Pancreas (tissue), 10 donors: ENCODE measurements around the gene OR1J4. TPM values are rescaled to one million over a fixed set of nuclear protein-coding genes. Genes with fewer than 3 reads are reported as not detected.

Experiments used
- ATAC-seq, 4 donors: fragments of 200-7000 bp; cut with Tn5 transposase; one replicate each; pipeline versions ENCODE4 v1.8.0 to v1.9.1; 2020; ENCODE audit warnings: mild to moderate bottlenecking in 4 of 4, moderate library complexity in 4 of 4
- DNase-seq, 6 donors: peaks; one replicate each; pipeline ENCODE4 v3.0.0-alpha.2; 2020
- FAIRE-seq: peaks from 2 replicates; lab custom pipeline; 2012; peaks lifted over from hg19 to GRCh38; lab: Jason Lieb, UNC
- H3K27ac ChIP-seq, 4 donors: fragments of 200-600 bp; sonication (generic); 1 replicate in 3 of 4; 2 replicates in 1 of 4; pipeline versions ENCODE4 v1.5.0 to v1.8.0; 2020
- H3K27me3 ChIP-seq, 4 donors: fragments of 200-600 bp; one replicate each; pipeline ENCODE4 v1.8.0; 2021
- H3K36me3 ChIP-seq, 3 donors: fragments of 200-600 bp; sonication (generic) in 1 of 3; one replicate each; pipeline versions ENCODE4 v1.5.0 to v1.8.0; 2020 to 2021
- H3K4me1 ChIP-seq, 3 donors: fragments of 200-600 bp; one replicate each; pipeline ENCODE4 v1.8.0; 2021
- H3K4me3 ChIP-seq, 4 donors: fragments of 200-600 bp; sonication (generic) in 2 of 4; one replicate each; pipeline versions ENCODE4 v1.5.0 to v1.8.0; 2020 to 2021
- H3K9me3 ChIP-seq, 4 donors: fragments of 200-600 bp; one replicate each; pipeline ENCODE4 v1.8.0; 2021
- CTCF ChIP-seq, 4 donors: fragments of 200-600 bp; sonication (generic) in 3 of 4; IDR thresholded peaks; one replicate each; pipeline versions ENCODE4 v1.5.0 to v1.8.0; 2021; ENCODE audit warnings: antibody characterized with exemption in 4 of 4
- WGBS, 2 donors: extraction: QIAGEN DNeasy Blood & Tissue Kit; methylation state at CpG; one replicate each; pipeline ENCODE4 v1.1.7; 2013; 5-methylcytosine and 5-hydroxymethylcytosine counted together
- intact Hi-C, 3 donors: fragments of 100-400 bp; cut with DNase I; formaldehyde crosslinking; loops; one replicate each; pipeline versions ENCODE4 v1.11.1 to v1.14.2; 2022
- polyA plus RNA-seq, 2 donors: library from polyadenylated mRNA; stranded (reverse); fragments of 200-250 nt; gene quantifications; one replicate each; pipeline ENCODE4 v1.2.3, GENCODE V29; 2013
- total RNA-seq, 6 donors: library from RNA; stranded (reverse); fragmentation: NEBNext Ultra II Directional in 4 of 6; extraction: Animal tissue kit (Norgen Biotek cat#: 25700) in 4 of 6; gene quantifications; one replicate each; pipeline versions ENCODE4 v1.2.1 to v1.2.4, GENCODE V29; 2021 to 2023
- donor health status: healthy with polysubstance abuse.
- donor health status: DM: no; HTN: no; CAD: no; lungs with moderate emphysema.
- donor health status: DM: no; HTN: no; CAD: no.
- donor health status: control.
- donor health status: control.
- donor health status: Bipolar disorder and iron deficiency.
- donor health status: DM: yes; HTN: yes; CAD: no.
- donor health status: DM: no; HTN: no; CAD: no.
- donor health status: DM: no; HTN: no; CAD: no.
- donor health status: DM: yes; HTN: yes; CAD: no.

The OR1J4 gene
- total RNA-seq: not detected
- not detected for polyA plus RNA-seq

- intact Hi-C loops: no loop called here
- Histone ChIP-seq H3K36me3 (no peaks in the 10 kb centered on the region), H3K27me3 (peaks cover 0 to 4% (median 0%) of the 10 kb centered on the region in 4 donors), H3K27ac (no peak within 1 kb of the TSS), H3K9me3 (no peaks in the 10 kb centered on the region), H3K4me1 (no peaks in the 10 kb centered on the region), H3K4me3 (no peak within 1 kb of the TSS)
- FAIRE-seq (no peak), DNase-seq (no peak), ATAC-seq (no peak)
- no peak for TF ChIP-seq CTCF (IDR thresholded peaks at IDR 0.05)
- WGBS, 2 donors: 64 to 78% methylated on average over 4 of the region's 4 CpGs
These were observed at the start of gene OR1J4 for GRCh38 chr9:122518841-122519240. OR1J4 (plus strand) TSS chr9:122519141; CDS start chr9:122519141, 0 bp downstream.

GRCh38 chr9:122474561-122474960 lies 44.4 kb upstream of the OR1J4 start:
- no peaks in the 10 kb centered on the region for H3K36me3 ChIP-seq
- H3K27ac ChIP-seq: no peak overlapping the region
- DNase-seq: no peak
- no peaks in the 10 kb centered on the region for H3K4me1 ChIP-seq
- FAIRE-seq: no peak
- intact Hi-C loops: no loop called here
- H3K27me3 ChIP-seq: no peaks in the 10 kb centered on the region
- ATAC-seq: no peak
- H3K9me3 ChIP-seq: no peaks in the 10 kb centered on the region
- TF ChIP-seq CTCF (IDR thresholded peaks at IDR 0.05): no peak
- 55 to 72% methylated on average over 3 of the region's 3 CpGs for WGBS, 2 donors
- no peak overlapping the region for H3K4me3 ChIP-seq

GRCh38 chr9:122475717-122476116 lies 43.2 kb upstream of the OR1J4 start:
- H3K27ac ChIP-seq: no peak overlapping the region
- FAIRE-seq (no peak), DNase-seq (no peak), ATAC-seq (no peak)
- intact Hi-C loops: no loop called here
- WGBS, 2 donors: 41 to 54% methylated on average over 2 of the region's 2 CpGs
- no peak overlapping the region for H3K4me3 ChIP-seq
- no peaks in the 10 kb centered on the region for H3K27me3 ChIP-seq
- no peaks in the 10 kb centered on the region for H3K4me1 ChIP-seq
- H3K9me3 ChIP-seq: no peaks in the 10 kb centered on the region
- no peaks in the 10 kb centered on the region for H3K36me3 ChIP-seq
- TF ChIP-seq CTCF (IDR thresholded peaks at IDR 0.05): no peak

GRCh38 chr9:122477346-122477745 lies 41.6 kb upstream of the OR1J4 start:
- Histone ChIP-seq H3K36me3 (no peaks in the 10 kb centered on the region), H3K27me3 (no peaks in the 10 kb centered on the region), H3K4me1 (no peaks in the 10 kb centered on the region), H3K4me3 (no peak overlapping the region), H3K27ac (no peak overlapping the region), H3K9me3 (no peaks in the 10 kb centered on the region)
- ATAC-seq (no peak), FAIRE-seq (no peak), DNase-seq (no peak)
- 77 to 81% methylated on average over 3 of the region's 3 CpGs for WGBS, 2 donors
- TF ChIP-seq CTCF (IDR thresholded peaks at IDR 0.05): no peak
- intact Hi-C loops: no loop called here

GRCh38 chr9:122477826-122478225 lies 41.1 kb upstream of the OR1J4 start, which contains the start of gene OR1J1:
OR1J1 (minus strand) TSS chr9:122477926; CDS start chr9:122477926, 0 bp downstream.
- no peaks in the 10 kb centered on the region for H3K27me3 ChIP-seq
- TF ChIP-seq CTCF (IDR thresholded peaks at IDR 0.05): no peak
- DNase-seq (no peak), FAIRE-seq (no peak), ATAC-seq (no peak)
- intact Hi-C loops: no loop called here
- H3K4me1 ChIP-seq: no peaks in the 10 kb centered on the region
- 74 to 87% methylated on average over 6 of the region's 6 CpGs for WGBS, 2 donors
- no peaks in the 10 kb centered on the region for H3K9me3 ChIP-seq
- H3K27ac ChIP-seq: no peak within 1 kb of the TSS
- no peak within 1 kb of the TSS for H3K4me3 ChIP-seq
- H3K36me3 ChIP-seq: no peaks in the 10 kb centered on the region
